HL-60 (cell line): ENCODE data around the gene RYK.

Source experiments
- DNase-seq, 2 experiments: peaks; one replicate each; pipeline ENCODE4 v3.0.0-alpha.2; 2010 to 2020; ENCODE audit warnings: low read depth in 1 of 2, low spot score in 1 of 2
- H3K27ac ChIP-seq: fragments of 250-450 bp; sonication (Bioruptor Pico); replicated peaks from 2 replicates; pipeline ENCODE4 v1.5.1; 2020; ENCODE audit warnings: mild to moderate bottlenecking, moderate library complexity
- H3K27me3 ChIP-seq: fragments of 250-450 bp; sonication (Bioruptor Pico); 2 replicates; pipeline ENCODE4 v1.5.1; 2021; ENCODE audit warnings: mild to moderate bottlenecking, moderate library complexity; ENCODE audit not compliant: insufficient read depth, poor library complexity, severe bottlenecking
- H3K4me3 ChIP-seq: replicated peaks from 2 replicates; pipeline ENCODE4 v1.5.1; 2011; ENCODE audit warnings: mild to moderate bottlenecking, control low read depth, low read length; ENCODE audit not compliant: insufficient read depth
- CTCF ChIP-seq: IDR thresholded peaks from one replicate; pipeline ENCODE4 v1.5.1; 2011; ENCODE audit warnings: low read length, control low read depth, inconsistent platforms; ENCODE audit not compliant: insufficient read depth
- GABPA ChIP-seq: IDR thresholded peaks from 2 replicates; pipeline ENCODE4 v1.6.1; 2012; ENCODE audit warnings: low read depth
- POLR2AphosphoS5 ChIP-seq: IDR thresholded peaks from 2 replicates; pipeline ENCODE4 v1.6.1; 2012; ENCODE audit warnings: low read depth
- REST ChIP-seq: IDR thresholded peaks from 2 replicates; pipeline ENCODE4 v1.6.1; 2012; ENCODE audit warnings: low read depth; ENCODE audit not compliant: insufficient replicate concordance
- SPI1 ChIP-seq: IDR thresholded peaks from 2 replicates; pipeline ENCODE4 v1.6.1; 2012; ENCODE audit warnings: low read depth, mild to moderate bottlenecking, borderline replicate concordance

RYK gene

GRCh38 chr3:134287512-134287911 lies 36.9 kb upstream of the RYK start:
- Histone ChIP-seq H3K27me3 (no peaks in the 10 kb centered on the region), H3K4me3 (no peak overlapping the region), H3K27ac (no peak overlapping the region)
- no peak for DNase-seq
- TF ChIP-seq SPI1 = no peak
- TF ChIP-seq CTCF = no peak

- DNase-seq = no peak
- no peak overlapping the region for H3K27ac ChIP-seq
- H3K4me3 ChIP-seq = no peak overlapping the region
- H3K27me3 ChIP-seq = no peaks in the 10 kb centered on the region
- no peak for TF ChIP-seq POLR2AphosphoS5
- no peak for TF ChIP-seq CTCF
- no peak for TF ChIP-seq SPI1
- no peak for TF ChIP-seq GABPA
- TF ChIP-seq REST = no peak
Measured at GRCh38 chr3:134284438-134284837, 33.8 kb upstream of the RYK start.

GRCh38 chr3:134282659-134283047 lies 32.0 kb upstream of the RYK start:
- H3K27ac ChIP-seq = no peak overlapping the region
- H3K4me3 ChIP-seq = no peak overlapping the region
- TF ChIP-seq REST (no peak), CTCF (no peak), POLR2AphosphoS5 (no peak)
- no peaks in the 10 kb centered on the region for H3K27me3 ChIP-seq
- DNase-seq = no peak

- no peaks in the 10 kb centered on the region for H3K27me3 ChIP-seq
- no peak for DNase-seq
- TF ChIP-seq CTCF = no peak
- no peak for TF ChIP-seq POLR2AphosphoS5
- no peak for TF ChIP-seq REST
- no peak for TF ChIP-seq SPI1
- TF ChIP-seq GABPA = no peak
- no peak overlapping the region for H3K4me3 ChIP-seq
- H3K27ac ChIP-seq = no peak overlapping the region
Measured at GRCh38 chr3:134281912-134282658, 31.4 kb upstream of the RYK start.
